IPS-NIHi7 (cell line): ENCODE measurements around the gene MEGF11.

Source experiments
- DNase-seq: peaks from one replicate; pipeline ENCODE4 v3.0.0; 2012; ENCODE audit warnings: mixed read lengths; ENCODE audit errors: extremely low spot score

MEGF11 gene

GRCh38 chr15:65944404-65944803 lies 309.1 kb downstream of the MEGF11 start:
- no peak for DNase-seq

GRCh38 chr15:65942436-65942835 lies 311.1 kb downstream of the MEGF11 start:
- DNase-seq: no peak

- DNase-seq: no peak
These were observed 313.0 kb downstream of the MEGF11 start for GRCh38 chr15:65940618-65940909.

- no peak for DNase-seq
These were observed 313.5 kb downstream of the MEGF11 start for GRCh38 chr15:65939901-65940617.

GRCh38 chr15:65938604-65939003 lies 314.9 kb downstream of the MEGF11 start:
- no peak for DNase-seq

GRCh38 chr15:65937476-65937875 lies 316.1 kb downstream of the MEGF11 start:
- DNase-seq: no peak

- no peak for DNase-seq
These were observed 316.5 kb downstream of the MEGF11 start for GRCh38 chr15:65937054-65937453.

GRCh38 chr15:65936282-65936681 lies 317.3 kb downstream of the MEGF11 start:
- no peak for DNase-seq

- no peak for DNase-seq
These were observed 318.2 kb downstream of the MEGF11 start for GRCh38 chr15:65935391-65935790.

GRCh38 chr15:65931221-65931620 lies 322.3 kb downstream of the MEGF11 start:
- no peak for DNase-seq

- DNase-seq: no peak
These were observed 323.4 kb downstream of the MEGF11 start for GRCh38 chr15:65930134-65930533.

- no peak for DNase-seq
These were observed 324.0 kb downstream of the MEGF11 start for GRCh38 chr15:65929573-65929972.

- DNase-seq: no peak
These were observed 326.0 kb downstream of the MEGF11 start for GRCh38 chr15:65927545-65927944.

- DNase-seq: no peak
These were observed 326.7 kb downstream of the MEGF11 start for GRCh38 chr15:65926899-65927298.

GRCh38 chr15:65926459-65926858 lies 327.1 kb downstream of the MEGF11 start:
- no peak for DNase-seq

- DNase-seq: no peak
These were observed 328.2 kb downstream of the MEGF11 start for GRCh38 chr15:65925338-65925737.

GRCh38 chr15:65924004-65924403 lies 329.5 kb downstream of the MEGF11 start:
- no peak for DNase-seq

- no peak for DNase-seq
These were observed 330.3 kb downstream of the MEGF11 start for GRCh38 chr15:65923264-65923663.

- no peak for DNase-seq
These were observed 330.9 kb downstream of the MEGF11 start for GRCh38 chr15:65922621-65923020.

GRCh38 chr15:65921780-65922179 lies 331.8 kb downstream of the MEGF11 start:
- DNase-seq: no peak

- DNase-seq: no peak
These were observed 332.7 kb downstream of the MEGF11 start for GRCh38 chr15:65920825-65921309.

- no peak for DNase-seq
These were observed 333.4 kb downstream of the MEGF11 start for GRCh38 chr15:65920121-65920520.

- no peak for DNase-seq
These were observed 334.2 kb downstream of the MEGF11 start for GRCh38 chr15:65919353-65919752.

- no peak for DNase-seq
These were observed 334.6 kb downstream of the MEGF11 start for GRCh38 chr15:65918945-65919344.
